ENCODE results near the gene CDH13.

The CDH13 gene

DNA sequence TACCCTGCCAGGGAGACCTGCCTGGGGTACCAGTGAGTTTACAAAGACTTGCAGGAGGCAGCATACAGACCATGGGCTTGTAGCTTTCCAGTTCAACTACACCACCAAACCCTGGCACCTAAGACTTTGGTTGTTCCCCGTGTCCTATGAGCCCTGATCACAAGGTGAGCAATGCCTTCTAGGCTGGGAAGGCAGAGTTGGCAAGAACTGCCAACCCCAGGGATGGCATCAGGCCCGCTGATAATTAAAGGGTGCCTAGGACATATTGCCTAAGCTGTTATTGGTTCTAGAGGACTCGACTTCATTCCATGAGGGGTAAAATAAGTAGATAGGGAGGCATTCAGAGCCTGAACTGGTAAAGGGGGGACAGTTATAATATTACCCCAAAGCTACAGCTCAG, 41.3 kb downstream of the CDH13 start:
- H3K27me3 ChIP-seq (ENCODE audit: control insufficient read depth, insufficient read depth, low read length), result no peaks in the 10 kb centered on the region
- H3K9me3 ChIP-seq (replicated peaks; ENCODE audit: low read length), result no peaks in the 10 kb centered on the region

DNA sequence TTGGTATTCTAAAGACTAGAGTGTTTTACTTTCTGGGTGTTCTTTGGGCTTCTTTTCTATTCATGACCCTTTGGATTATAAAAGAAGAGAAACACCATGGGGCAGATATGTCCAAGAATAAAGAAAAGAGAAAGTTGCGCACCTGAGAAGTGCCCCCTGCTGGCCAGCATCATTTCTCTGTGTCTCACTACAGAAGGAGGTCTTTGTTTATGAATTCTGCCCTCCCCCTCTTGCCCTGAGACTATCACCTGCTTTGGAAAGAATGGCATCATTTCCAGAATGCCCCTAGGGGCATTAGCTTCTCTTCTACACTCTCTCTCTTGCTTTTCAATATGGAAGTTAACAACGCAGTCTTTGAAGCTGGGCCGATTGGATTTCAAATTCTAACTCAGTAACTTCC, 45.0 kb downstream of the CDH13 start:
- H3K36me3 ChIP-seq (ENCODE audit: insufficient read depth, low read length), result no peaks in the 10 kb centered on the region
- no peaks in the 10 kb centered on the region for H3K27me3 ChIP-seq (ENCODE audit: control insufficient read depth, insufficient read depth, low read length)
- no peak overlapping the region for H3K9ac ChIP-seq (ENCODE audit: low read depth, low read length)
- no peak overlapping the region for H3K4me2 ChIP-seq (ENCODE audit: low read length)
- H3K9me3 ChIP-seq (replicated peaks; ENCODE audit: low read length), result no peaks in the 10 kb centered on the region
- no peaks in the 10 kb centered on the region for H3K4me1 ChIP-seq (ENCODE audit: control insufficient read depth, insufficient read depth, low read length)
- H3K4me3 ChIP-seq (ENCODE audit: low read length), result no peak overlapping the region

More for the DNA sequence above, 41.3 kb downstream of the CDH13 start:
- no peaks in the 10 kb centered on the region for H3K36me3 ChIP-seq (ENCODE audit: insufficient read depth, low read length)
- no peak overlapping the region for H3K4me2 ChIP-seq (ENCODE audit: low read length)
- H3K9ac ChIP-seq (ENCODE audit: low read depth, low read length), result no peak overlapping the region
- no peaks in the 10 kb centered on the region for H3K4me1 ChIP-seq (ENCODE audit: control insufficient read depth, insufficient read depth, low read length)
- H3K4me3 ChIP-seq (ENCODE audit: low read length), result no peak overlapping the region

DNA sequence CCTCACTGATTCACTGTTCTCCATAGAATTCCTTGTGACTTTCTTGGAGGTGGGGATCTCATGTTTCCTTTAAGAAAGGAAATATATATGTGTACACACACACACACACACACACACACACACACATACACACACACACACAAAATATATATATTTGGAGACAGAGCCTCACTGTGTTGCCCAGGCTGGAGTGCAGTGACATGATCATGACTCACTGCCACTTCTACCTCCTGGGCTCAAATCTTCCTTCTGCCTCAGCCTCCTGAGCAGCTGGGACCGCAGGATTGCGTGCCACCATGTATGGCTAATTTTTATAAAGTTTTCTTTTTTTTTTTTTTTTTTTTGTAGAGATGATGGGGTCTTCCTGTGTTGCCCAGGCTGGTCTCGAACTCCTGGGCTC, 45.9 kb downstream of the CDH13 start:
- Histone ChIP-seq H3K9me3 (replicated peaks; ENCODE audit: low read length) (no peaks in the 10 kb centered on the region), H3K4me1 (ENCODE audit: control insufficient read depth, insufficient read depth, low read length) (no peaks in the 10 kb centered on the region), H3K9ac (ENCODE audit: low read depth, low read length) (no peak overlapping the region), H3K4me2 (ENCODE audit: low read length) (no peak overlapping the region), H3K36me3 (ENCODE audit: insufficient read depth, low read length) (no peaks in the 10 kb centered on the region), H3K4me3 (ENCODE audit: low read length) (no peak overlapping the region), H3K27me3 (ENCODE audit: control insufficient read depth, insufficient read depth, low read length) (no peaks in the 10 kb centered on the region)

GRCh38 chr16:82675300-82675699, 48.5 kb downstream of the CDH13 start:
- no peak overlapping the region for H3K9ac ChIP-seq (ENCODE audit: low read depth, low read length)
- no peaks in the 10 kb centered on the region for H3K27me3 ChIP-seq (ENCODE audit: control insufficient read depth, insufficient read depth, low read length)
- no peak overlapping the region for H3K4me3 ChIP-seq (ENCODE audit: low read length)
- no peaks in the 10 kb centered on the region for H3K4me1 ChIP-seq (ENCODE audit: control insufficient read depth, insufficient read depth, low read length)
- peaks cover 10% of the 10 kb centered on the region for H3K36me3 ChIP-seq (ENCODE audit: insufficient read depth, low read length)
- H3K4me2 ChIP-seq (ENCODE audit: low read length), result no peak overlapping the region
- H3K9me3 ChIP-seq (replicated peaks; ENCODE audit: low read length), result no peaks in the 10 kb centered on the region

- H3K4me3 ChIP-seq (ENCODE audit: low read length), result no peak overlapping the region
- H3K9ac ChIP-seq (ENCODE audit: low read depth, low read length), result no peak overlapping the region
- no peaks in the 10 kb centered on the region for H3K9me3 ChIP-seq (replicated peaks; ENCODE audit: low read length)
- H3K27me3 ChIP-seq (ENCODE audit: control insufficient read depth, insufficient read depth, low read length), result no peaks in the 10 kb centered on the region
- peaks cover 11% of the 10 kb centered on the region for H3K36me3 ChIP-seq (ENCODE audit: insufficient read depth, low read length)
- H3K4me1 ChIP-seq (ENCODE audit: control insufficient read depth, insufficient read depth, low read length), result no peaks in the 10 kb centered on the region
- no peak overlapping the region for H3K4me2 ChIP-seq (ENCODE audit: low read length)
Observed at GRCh38 chr16:82681592-82681991, 54.8 kb downstream of the CDH13 start.

DNA sequence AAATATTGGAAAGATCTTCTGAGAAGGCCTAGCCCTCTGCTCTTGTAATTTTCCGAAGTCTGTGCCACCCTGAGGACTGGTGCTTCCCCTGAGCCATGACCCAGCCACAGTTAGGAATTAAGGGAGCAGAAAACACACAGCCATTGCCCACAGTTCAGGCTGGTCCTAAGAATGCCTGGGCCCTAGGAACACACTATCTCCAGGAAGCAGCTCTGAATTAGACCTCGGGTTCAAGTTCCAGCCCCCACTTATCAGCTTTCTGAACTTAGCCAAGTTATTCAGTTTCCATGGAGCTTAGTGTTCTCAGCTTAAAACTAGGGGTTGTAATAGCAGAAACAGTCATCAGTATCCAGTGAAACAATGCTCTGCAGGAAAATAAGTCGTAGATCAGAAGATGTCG, 56.0 kb downstream of the CDH13 start:
- Histone ChIP-seq H3K4me3 (ENCODE audit: low read length) (no peak overlapping the region), H3K4me1 (ENCODE audit: control insufficient read depth, insufficient read depth, low read length) (no peaks in the 10 kb centered on the region), H3K36me3 (ENCODE audit: insufficient read depth, low read length) (peaks cover 11% of the 10 kb centered on the region), H3K27me3 (ENCODE audit: control insufficient read depth, insufficient read depth, low read length) (no peaks in the 10 kb centered on the region), H3K4me2 (ENCODE audit: low read length) (no peak overlapping the region), H3K9ac (ENCODE audit: low read depth, low read length) (no peak overlapping the region), H3K9me3 (replicated peaks; ENCODE audit: low read length) (no peaks in the 10 kb centered on the region)

DNA sequence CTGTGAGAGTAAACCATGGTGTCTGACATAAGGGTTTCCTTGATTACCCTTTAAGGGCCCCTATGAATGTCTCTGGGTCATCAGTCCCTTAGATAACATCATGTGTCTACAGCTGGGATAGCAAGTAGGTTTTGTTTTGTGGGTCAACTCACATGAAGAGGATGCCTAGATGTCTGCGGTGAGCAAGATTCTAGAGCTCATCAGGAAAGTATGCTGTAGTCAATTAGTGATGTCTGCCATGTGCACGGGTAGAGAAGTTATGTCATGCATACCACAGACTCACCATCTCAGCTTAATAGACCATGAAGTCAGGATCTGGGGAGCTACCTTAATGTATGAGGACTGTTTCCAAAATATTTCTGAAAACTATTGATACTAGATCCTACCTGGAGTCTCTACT, 57.5 kb downstream of the CDH13 start:
- Histone ChIP-seq H3K9me3 (replicated peaks; ENCODE audit: low read length) (no peaks in the 10 kb centered on the region), H3K4me1 (ENCODE audit: control insufficient read depth, insufficient read depth, low read length) (no peaks in the 10 kb centered on the region), H3K4me3 (ENCODE audit: low read length) (no peak overlapping the region), H3K9ac (ENCODE audit: low read depth, low read length) (no peak overlapping the region), H3K4me2 (ENCODE audit: low read length) (no peak overlapping the region), H3K27me3 (ENCODE audit: control insufficient read depth, insufficient read depth, low read length) (no peaks in the 10 kb centered on the region), H3K36me3 (ENCODE audit: insufficient read depth, low read length) (peaks cover 9% of the 10 kb centered on the region)

DNA sequence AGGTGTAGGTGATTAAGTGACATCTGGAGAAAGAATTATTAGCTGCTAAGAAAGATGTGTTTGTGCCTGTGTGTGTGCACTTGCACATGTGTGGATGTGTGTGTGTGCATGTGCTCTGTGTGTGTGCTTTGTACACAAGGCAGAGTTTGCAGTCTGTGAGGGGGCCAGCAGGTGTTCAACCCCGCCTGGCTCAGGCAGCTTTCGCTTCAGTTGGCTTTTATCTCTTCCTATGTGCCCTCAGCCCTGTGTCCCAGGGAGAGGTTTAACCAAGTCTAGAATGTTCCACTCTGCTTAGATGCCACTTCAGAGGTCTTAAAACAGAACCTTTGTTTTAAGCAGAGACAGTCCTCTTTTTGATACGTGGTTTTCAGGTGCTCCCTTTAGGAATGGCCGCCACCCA, 58.8 kb downstream of the CDH13 start:
- no peaks in the 10 kb centered on the region for H3K4me1 ChIP-seq (ENCODE audit: control insufficient read depth, insufficient read depth, low read length)
- no peak overlapping the region for H3K4me3 ChIP-seq (ENCODE audit: low read length)
- no peaks in the 10 kb centered on the region for H3K27me3 ChIP-seq (ENCODE audit: control insufficient read depth, insufficient read depth, low read length)
- no peak overlapping the region for H3K4me2 ChIP-seq (ENCODE audit: low read length)
- no peaks in the 10 kb centered on the region for H3K9me3 ChIP-seq (replicated peaks; ENCODE audit: low read length)
- H3K36me3 ChIP-seq (ENCODE audit: insufficient read depth, low read length), result no peaks in the 10 kb centered on the region
- H3K9ac ChIP-seq (ENCODE audit: low read depth, low read length), result no peak overlapping the region

GRCh38 chr16:82694239-82694874, 67.6 kb downstream of the CDH13 start:
- no peak overlapping the region for H3K4me3 ChIP-seq (ENCODE audit: low read length)
- H3K4me1 ChIP-seq (ENCODE audit: control insufficient read depth, insufficient read depth, low read length), result peaks cover 30% of the 10 kb centered on the region
- no peak overlapping the region for H3K9ac ChIP-seq (ENCODE audit: low read depth, low read length)
- H3K36me3 ChIP-seq (ENCODE audit: insufficient read depth, low read length), result no peaks in the 10 kb centered on the region
- no peaks in the 10 kb centered on the region for H3K27me3 ChIP-seq (ENCODE audit: control insufficient read depth, insufficient read depth, low read length)
- H3K9me3 ChIP-seq (replicated peaks; ENCODE audit: low read length), result no peaks in the 10 kb centered on the region
- peak overlapping the region; percentile 1 for H3K4me2 ChIP-seq (ENCODE audit: low read length)

DNA sequence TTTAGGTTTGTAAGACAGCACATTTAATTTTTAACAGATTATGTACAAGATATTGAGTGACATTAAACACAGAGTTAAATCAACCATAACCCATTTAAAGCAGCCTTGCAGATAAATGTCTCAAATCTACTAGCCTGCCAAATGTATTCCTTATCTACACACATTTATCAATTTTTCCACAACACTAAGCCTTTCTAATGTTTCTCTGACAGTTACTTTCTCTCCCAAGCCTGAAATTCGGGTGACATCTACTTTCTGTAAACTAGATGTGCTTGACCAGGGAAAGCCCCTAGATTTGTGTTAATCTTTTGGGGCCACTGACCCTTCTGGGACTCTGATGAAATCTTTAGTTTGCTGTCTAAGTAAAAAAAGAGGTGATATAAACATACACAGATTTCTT, 69.0 kb downstream of the CDH13 start:
- Histone ChIP-seq H3K9me3 (replicated peaks; ENCODE audit: low read length) (no peaks in the 10 kb centered on the region), H3K4me1 (ENCODE audit: control insufficient read depth, insufficient read depth, low read length) (peaks cover 43% of the 10 kb centered on the region), H3K9ac (ENCODE audit: low read depth, low read length) (no peak overlapping the region), H3K36me3 (ENCODE audit: insufficient read depth, low read length) (no peaks in the 10 kb centered on the region), H3K27me3 (ENCODE audit: control insufficient read depth, insufficient read depth, low read length) (no peaks in the 10 kb centered on the region), H3K4me3 (ENCODE audit: low read length) (no peak overlapping the region), H3K4me2 (ENCODE audit: low read length) (no peak overlapping the region)

- H3K36me3 ChIP-seq (ENCODE audit: insufficient read depth, low read length), result no peaks in the 10 kb centered on the region
- H3K4me2 ChIP-seq (ENCODE audit: low read length), result peak overlapping the region; percentile 48
- no peaks in the 10 kb centered on the region for H3K9me3 ChIP-seq (replicated peaks; ENCODE audit: low read length)
- peak overlapping the region; percentile 3 for H3K9ac ChIP-seq (ENCODE audit: low read depth, low read length)
- no peaks in the 10 kb centered on the region for H3K27me3 ChIP-seq (ENCODE audit: control insufficient read depth, insufficient read depth, low read length)
- H3K4me3 ChIP-seq (ENCODE audit: low read length), result no peak overlapping the region
- peaks cover 38% of the 10 kb centered on the region for H3K4me1 ChIP-seq (ENCODE audit: control insufficient read depth, insufficient read depth, low read length)
Observed at GRCh38 chr16:82699260-82699659, 72.5 kb downstream of the CDH13 start.

DNA sequence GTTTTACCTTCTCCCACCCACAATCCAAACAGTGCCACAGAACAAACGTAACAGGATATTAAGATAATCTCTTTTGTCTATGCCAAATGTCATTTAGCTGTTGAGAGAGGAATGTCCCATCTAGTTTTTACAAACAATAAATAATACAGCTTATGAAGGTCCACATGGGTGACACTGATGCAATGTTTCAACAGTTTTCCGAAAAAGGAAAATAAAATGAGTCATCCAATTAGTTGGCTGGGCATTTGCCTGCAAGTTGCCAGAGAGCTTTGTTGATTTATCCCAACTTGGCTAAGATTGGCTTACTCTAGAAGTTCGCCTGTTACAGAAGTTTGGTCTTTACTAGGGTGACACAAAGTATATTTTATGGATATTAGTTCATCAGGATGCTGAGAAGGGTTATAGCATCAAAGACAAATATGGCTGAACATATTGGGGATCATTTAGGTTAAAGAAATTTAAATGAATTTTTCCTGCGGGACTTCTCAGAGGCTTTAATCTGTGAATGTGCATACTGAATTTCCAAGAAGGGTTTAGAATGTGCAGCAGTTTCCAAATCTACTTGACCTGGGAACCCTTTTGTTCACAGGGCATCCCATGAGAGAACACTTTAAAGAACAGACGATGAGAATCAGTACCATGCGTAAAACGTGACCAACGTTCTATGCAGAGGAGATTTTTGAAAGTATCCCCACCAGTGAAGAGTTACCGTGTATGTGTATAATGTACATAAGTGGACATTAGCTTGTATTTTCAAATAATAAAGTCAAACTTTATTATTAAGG, 73.1 kb downstream of the CDH13 start:
- Histone ChIP-seq H3K4me3 (ENCODE audit: low read length) (no peak overlapping the region), H3K36me3 (ENCODE audit: insufficient read depth, low read length) (no peaks in the 10 kb centered on the region), H3K4me1 (ENCODE audit: control insufficient read depth, insufficient read depth, low read length) (peaks cover 31% of the 10 kb centered on the region), H3K27me3 (ENCODE audit: control insufficient read depth, insufficient read depth, low read length) (no peaks in the 10 kb centered on the region), H3K4me2 (ENCODE audit: low read length) (peak overlapping the region; percentile 48), H3K9me3 (replicated peaks; ENCODE audit: low read length) (no peaks in the 10 kb centered on the region), H3K9ac (ENCODE audit: low read depth, low read length) (peak overlapping the region; percentile 3)

All from skeletal muscle satellite cell (primary cell).